MG63 (cell line): ENCODE data around the gene CTNNBL1. TPM values are rescaled to one million over a fixed set of nuclear protein-coding genes. Genes with fewer than 3 reads are reported as not detected.

Experiments used
- DNase-seq: peaks from one replicate; pipeline ENCODE4 v3.0.0-alpha.2; 2020
- H3K27me3 ChIP-seq: fragments of 250-450 bp; sonication (Bioruptor Pico); 2 replicates; pipeline ENCODE4 v1.5.1; 2020; ENCODE audit warnings: mild to moderate bottlenecking, moderate library complexity
- H3K36me3 ChIP-seq: fragments of 250-450 bp; sonication (Bioruptor Pico); 2 replicates; pipeline ENCODE4 v1.5.1; 2020; ENCODE audit warnings: mild to moderate bottlenecking, moderate library complexity
- H3K4me3 ChIP-seq: fragments of 250-450 bp; sonication (Bioruptor Pico); 2 replicates; pipeline ENCODE4 v1.5.1; 2020; ENCODE audit warnings: mild to moderate bottlenecking, moderate library complexity
- H3K9me3 ChIP-seq: fragments of 250-450 bp; sonication (Bioruptor Pico); 2 replicates; pipeline ENCODE4 v1.5.1; 2020; ENCODE audit warnings: mild to moderate bottlenecking, moderate library complexity
- total RNA-seq: library from RNA; depleted of rRNA; stranded (reverse); fragments of >200 nt; shearing (Covaris generic); gene quantifications from 2 replicates; pipeline ENCODE4 v1.2.3, GENCODE V29; 2014; ENCODE audit warnings: low replicate concordance

Gene CTNNBL1
- total RNA-seq, 1 experiment from 2014 or later, result 44.9 TPM

DNA sequence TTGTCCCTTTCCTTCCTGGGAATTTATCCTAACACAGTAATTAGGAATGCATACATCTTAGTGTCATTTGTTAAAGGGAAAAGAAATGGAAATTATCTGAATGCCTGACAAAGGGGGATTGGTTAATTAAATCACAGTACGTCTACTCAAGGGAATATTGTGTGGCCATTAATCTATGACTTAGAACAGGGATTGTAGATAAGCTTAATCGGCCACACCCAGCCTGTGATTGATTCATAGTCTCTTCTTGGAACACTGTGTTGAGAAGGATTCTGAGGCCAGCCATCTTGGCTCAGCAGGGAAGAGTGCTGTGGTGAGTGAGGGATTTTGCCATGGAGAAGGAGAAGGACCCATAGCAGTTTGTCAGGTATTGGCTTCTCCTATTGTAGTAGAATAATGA lies 50.5 kb downstream of the CTNNBL1 start:
- no peaks in the 10 kb centered on the region for H3K9me3 ChIP-seq

DNA sequence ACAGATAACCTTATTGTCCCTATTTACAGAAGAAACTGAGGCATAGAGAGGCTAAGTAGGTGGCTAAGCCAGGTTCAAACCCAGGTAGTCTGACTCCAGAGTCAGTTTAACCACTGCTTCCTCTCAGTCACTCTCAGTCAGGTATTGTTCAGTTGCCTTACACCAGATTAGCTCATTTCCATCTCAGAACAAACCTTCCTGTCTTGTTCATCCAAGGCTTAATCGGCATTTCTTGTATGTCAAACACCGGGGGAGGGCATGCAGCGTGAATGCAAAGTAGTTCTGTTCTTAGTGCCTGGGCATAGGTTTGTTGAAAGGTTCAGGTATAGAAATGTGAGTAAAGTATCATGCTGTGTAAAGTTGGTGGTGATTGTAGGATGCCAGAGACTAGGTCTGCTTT lies 51.7 kb downstream of the CTNNBL1 start:
- no peaks in the 10 kb centered on the region for H3K27me3 ChIP-seq
- H3K4me3 ChIP-seq, result no peak overlapping the region
- H3K9me3 ChIP-seq, result no peaks in the 10 kb centered on the region
- no peak for DNase-seq
- peaks cover 8% of the 10 kb centered on the region for H3K36me3 ChIP-seq

More for the DNA sequence above, 50.5 kb downstream of the CTNNBL1 start:
- DNase-seq, result no peak
- Histone ChIP-seq H3K36me3 (peaks cover 8% of the 10 kb centered on the region), H3K4me3 (no peak overlapping the region), H3K27me3 (no peaks in the 10 kb centered on the region)

GRCh38 chr20:37748015-37748414 lies 54.2 kb downstream of the CTNNBL1 start:
- Histone ChIP-seq H3K27me3 (no peaks in the 10 kb centered on the region), H3K9me3 (no peaks in the 10 kb centered on the region), H3K36me3 (peaks cover 8% of the 10 kb centered on the region), H3K4me3 (no peak overlapping the region)
- no peak for DNase-seq

- peaks cover 8% of the 10 kb centered on the region for H3K36me3 ChIP-seq
- DNase-seq, result no peak
Measured at GRCh38 chr20:37749218-37749617, 55.4 kb downstream of the CTNNBL1 start.

GRCh38 chr20:37749620-37750403 lies 56.0 kb downstream of the CTNNBL1 start:
- Histone ChIP-seq H3K4me3 (no peak overlapping the region), H3K36me3 (peaks cover 8% of the 10 kb centered on the region), H3K27me3 (no peaks in the 10 kb centered on the region), H3K9me3 (no peaks in the 10 kb centered on the region)
- DNase-seq, result no peak

More at GRCh38 chr20:37749218-37749617, 55.4 kb downstream of the CTNNBL1 start:
- Histone ChIP-seq H3K9me3 (no peaks in the 10 kb centered on the region), H3K4me3 (no peak overlapping the region), H3K27me3 (no peaks in the 10 kb centered on the region)

GRCh38 chr20:37755665-37756064 lies 61.8 kb downstream of the CTNNBL1 start:
- Histone ChIP-seq H3K36me3 (peaks cover 23% of the 10 kb centered on the region), H3K4me3 (no peak overlapping the region), H3K9me3 (no peaks in the 10 kb centered on the region), H3K27me3 (no peaks in the 10 kb centered on the region)
- no peak for DNase-seq

DNA sequence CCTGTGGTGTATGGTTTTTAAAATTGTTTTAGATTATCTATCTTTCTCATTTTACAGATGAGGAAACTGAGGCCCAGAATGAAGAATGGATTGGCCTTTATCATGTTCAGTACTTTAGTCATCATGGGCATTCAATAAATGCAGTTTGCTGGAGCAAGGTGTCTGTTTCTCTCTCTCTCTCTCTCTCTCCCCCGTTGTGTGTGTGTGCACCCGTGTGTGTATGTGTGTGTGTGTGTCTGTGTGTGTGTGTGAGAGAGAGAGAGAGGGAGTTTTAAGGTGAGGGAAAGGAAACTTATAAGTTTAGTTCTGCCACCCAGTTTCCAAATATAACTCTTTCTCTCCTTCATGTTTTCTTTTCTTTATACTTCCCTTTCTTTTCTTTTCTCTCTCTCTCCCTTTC lies 62.4 kb downstream of the CTNNBL1 start:
- Histone ChIP-seq H3K36me3 (peaks cover 23% of the 10 kb centered on the region), H3K9me3 (no peaks in the 10 kb centered on the region), H3K4me3 (no peak overlapping the region), H3K27me3 (no peaks in the 10 kb centered on the region)
- no peak for DNase-seq

GRCh38 chr20:37757550-37757949 lies 63.7 kb downstream of the CTNNBL1 start:
- DNase-seq, result no peak
- no peaks in the 10 kb centered on the region for H3K27me3 ChIP-seq
- peaks cover 23% of the 10 kb centered on the region for H3K36me3 ChIP-seq
- no peaks in the 10 kb centered on the region for H3K9me3 ChIP-seq
- H3K4me3 ChIP-seq, result no peak overlapping the region

DNA sequence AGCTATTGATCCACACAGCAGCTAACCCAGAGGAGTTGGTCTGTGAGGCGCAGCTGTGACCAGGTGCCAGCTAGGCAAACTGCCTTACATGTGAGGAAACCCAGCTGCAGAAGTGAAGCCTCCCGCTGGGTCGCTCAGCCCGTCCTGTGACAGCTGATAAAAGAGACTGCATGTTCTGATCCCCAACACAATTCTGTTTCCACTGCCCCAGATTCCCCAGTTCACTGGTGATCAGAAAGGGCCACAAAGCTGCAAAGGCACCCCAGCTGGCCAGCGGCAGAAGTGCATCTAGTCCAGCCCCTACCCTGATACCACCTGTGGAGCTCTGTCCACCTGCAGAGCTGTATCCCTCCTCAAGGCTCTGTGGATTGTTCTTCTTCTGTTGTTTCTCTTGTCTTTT lies 64.5 kb downstream of the CTNNBL1 start:
- no peaks in the 10 kb centered on the region for H3K27me3 ChIP-seq
- H3K4me3 ChIP-seq, result no peak overlapping the region
- H3K9me3 ChIP-seq, result no peaks in the 10 kb centered on the region
- DNase-seq, result peak; percentile 5
- peaks cover 23% of the 10 kb centered on the region for H3K36me3 ChIP-seq

DNA sequence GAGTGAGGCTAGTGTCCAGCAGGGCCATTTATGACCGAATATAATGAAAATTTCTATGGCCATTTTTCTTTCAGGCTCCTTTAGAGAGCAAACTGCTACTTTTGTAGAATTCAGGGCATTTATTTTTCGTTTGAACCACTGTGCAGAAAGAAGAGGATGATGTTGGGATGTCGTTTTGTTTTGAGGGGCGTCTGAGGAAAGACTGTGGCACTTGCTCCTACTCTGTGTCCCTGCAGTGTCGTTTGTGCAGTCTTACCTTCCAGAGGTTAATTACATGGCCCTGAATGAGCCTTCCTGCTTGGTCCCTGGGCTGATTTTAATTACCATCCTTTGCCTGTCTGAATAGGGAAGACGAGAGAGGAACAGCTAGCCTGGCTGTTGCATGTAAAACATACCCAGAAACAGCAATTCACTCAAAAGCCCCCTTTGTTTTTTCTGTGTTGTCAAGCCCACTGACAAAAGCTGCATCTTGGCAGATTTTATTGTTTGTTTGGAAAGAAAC lies 65.3 kb downstream of the CTNNBL1 start:
- no peak for DNase-seq
- Histone ChIP-seq H3K27me3 (no peaks in the 10 kb centered on the region), H3K36me3 (peaks cover 23% of the 10 kb centered on the region), H3K9me3 (no peaks in the 10 kb centered on the region), H3K4me3 (no peak overlapping the region)

GRCh38 chr20:37759761-37760209 lies 66.0 kb downstream of the CTNNBL1 start:
- H3K36me3 ChIP-seq, result peaks cover 23% of the 10 kb centered on the region
- H3K27me3 ChIP-seq, result no peaks in the 10 kb centered on the region
- no peak overlapping the region for H3K4me3 ChIP-seq
- no peaks in the 10 kb centered on the region for H3K9me3 ChIP-seq
- no peak for DNase-seq

GRCh38 chr20:37760322-37760721 lies 66.5 kb downstream of the CTNNBL1 start:
- H3K9me3 ChIP-seq, result no peaks in the 10 kb centered on the region
- H3K36me3 ChIP-seq, result peaks cover 23% of the 10 kb centered on the region
- DNase-seq, result no peak

DNA sequence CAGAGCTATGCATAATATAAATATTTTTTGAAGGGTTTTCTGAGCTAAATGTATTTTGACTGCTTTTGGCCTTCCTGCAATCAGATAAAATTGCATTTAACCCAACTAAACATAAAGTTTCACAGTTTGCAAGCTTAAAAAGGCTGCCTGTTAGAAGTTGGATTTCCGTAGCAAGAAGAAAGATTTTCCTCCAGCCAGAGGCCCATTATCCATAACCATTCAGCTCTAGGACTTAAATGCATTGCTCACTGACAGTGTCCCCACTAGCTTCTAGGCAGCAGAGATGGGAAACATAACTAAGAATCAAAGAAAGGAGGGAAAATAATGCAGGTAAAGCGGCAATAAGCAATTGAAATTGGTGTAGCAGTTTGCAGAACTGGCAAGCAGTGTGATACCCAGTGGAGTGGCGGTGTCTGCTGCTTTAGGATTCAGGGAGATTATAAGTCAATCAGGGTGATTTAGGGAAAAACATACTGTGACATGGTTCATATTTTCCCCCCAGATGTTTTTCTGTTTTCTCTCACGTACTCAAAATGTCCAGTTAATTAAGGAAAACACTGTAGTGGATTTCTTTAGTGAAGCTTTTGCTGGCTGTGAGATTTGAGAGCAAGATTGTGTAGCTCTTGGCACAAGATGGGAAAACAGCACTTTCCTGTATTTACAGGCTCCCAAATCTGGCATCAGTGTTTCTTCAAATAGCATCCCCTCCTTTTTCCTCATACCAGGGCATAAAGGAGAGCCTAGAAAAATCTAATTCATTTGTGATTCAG lies 69.1 kb downstream of the CTNNBL1 start:
- DNase-seq, result no peak
- Histone ChIP-seq H3K36me3 (peaks cover 13% of the 10 kb centered on the region), H3K9me3 (no peaks in the 10 kb centered on the region), H3K4me3 (no peak overlapping the region), H3K27me3 (no peaks in the 10 kb centered on the region)

More at GRCh38 chr20:37760322-37760721, 66.5 kb downstream of the CTNNBL1 start:
- no peaks in the 10 kb centered on the region for H3K27me3 ChIP-seq
- no peak overlapping the region for H3K4me3 ChIP-seq

DNA sequence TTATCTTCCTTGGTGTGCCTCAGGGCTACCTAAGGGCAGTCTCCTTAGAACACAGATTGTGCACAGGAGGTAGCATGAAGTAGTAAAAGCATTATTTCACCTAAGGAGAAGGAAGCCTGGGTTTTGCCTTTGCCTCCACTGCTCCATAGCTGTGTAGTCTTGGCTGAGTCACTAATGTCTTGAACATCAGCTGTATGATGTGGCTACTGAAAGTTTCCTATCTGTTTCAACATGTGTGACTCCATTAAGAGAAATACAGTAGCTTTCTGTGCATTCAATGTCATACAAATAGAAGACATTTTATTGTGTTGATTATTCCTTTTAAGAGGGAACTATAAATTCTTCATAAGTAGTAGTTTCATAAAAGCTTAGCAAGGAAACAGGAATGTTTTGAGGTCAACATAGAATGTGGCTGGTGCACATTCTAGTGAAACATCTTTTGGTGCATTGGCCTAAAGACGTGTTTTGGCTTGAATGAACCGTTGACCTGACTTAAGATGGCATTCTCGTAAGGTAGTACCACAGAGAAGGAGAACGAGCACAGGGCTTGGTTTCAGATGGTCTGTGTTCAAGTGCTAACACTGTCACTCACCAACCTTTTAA lies 70.6 kb downstream of the CTNNBL1 start:
- no peaks in the 10 kb centered on the region for H3K9me3 ChIP-seq
- no peak for DNase-seq
- no peaks in the 10 kb centered on the region; the same call in none of the 2 replicates for H3K36me3 ChIP-seq
- no peak overlapping the region for H3K4me3 ChIP-seq
- no peaks in the 10 kb centered on the region for H3K27me3 ChIP-seq

DNA sequence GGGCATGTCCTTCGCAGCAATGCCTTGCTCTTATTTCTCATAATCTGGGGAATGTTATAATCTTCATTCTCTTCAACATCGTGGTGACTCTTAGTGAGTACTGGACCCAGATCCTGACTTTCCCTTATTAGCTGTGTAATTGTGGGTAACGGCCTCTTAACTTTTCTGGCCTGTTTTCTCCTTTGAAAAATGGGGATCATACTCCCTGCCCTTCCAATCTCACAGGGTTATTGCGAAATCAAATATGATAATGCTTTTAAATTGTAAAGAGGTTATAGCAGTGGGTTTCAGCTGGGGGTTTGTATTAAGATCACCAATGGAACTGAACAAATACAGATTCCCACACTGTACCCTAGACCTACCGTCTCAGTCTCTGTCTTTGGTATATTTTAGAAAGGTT lies 77.1 kb downstream of the CTNNBL1 start:
- Histone ChIP-seq H3K36me3 (peaks cover 3% of the 10 kb centered on the region), H3K27me3 (no peaks in the 10 kb centered on the region), H3K4me3 (no peak overlapping the region), H3K9me3 (no peaks in the 10 kb centered on the region)
- no peak for DNase-seq

GRCh38 chr20:37773291-37773826 lies 79.5 kb downstream of the CTNNBL1 start:
- Histone ChIP-seq H3K27me3 (no peaks in the 10 kb centered on the region), H3K4me3 (no peak overlapping the region), H3K36me3 (peaks cover 3% of the 10 kb centered on the region), H3K9me3 (no peaks in the 10 kb centered on the region)
- DNase-seq, result no peak

- DNase-seq, result peak; percentile 19
- no peak overlapping the region for H3K4me3 ChIP-seq
- no peaks in the 10 kb centered on the region for H3K9me3 ChIP-seq
- H3K36me3 ChIP-seq, result peaks cover 3% of the 10 kb centered on the region
- no peaks in the 10 kb centered on the region for H3K27me3 ChIP-seq
Measured at GRCh38 chr20:37774156-37774555, 80.3 kb downstream of the CTNNBL1 start.
